Head of caudate nucleus (tissue), 42 donors: ENCODE data around the gene EXOSC5.

Experiments
- DNase-seq, 42 donors: peaks; one replicate each; pipeline versions ENCODE4 v3.0.0 to v3.0.0-alpha.2; 2020 to 2021; ENCODE audit warnings: mixed read lengths in 7 of 42
- intact Hi-C: fragments of 100-400 bp; cut with DNase I; formaldehyde crosslinking; loops from one replicate; pipeline ENCODE4 v1.15.0; 2022

The EXOSC5 gene

GRCh38 chr19:41428481-41428859 is 31.3 kb upstream of the EXOSC5 start:
- intact Hi-C loops, result no loop called here
- no peak for DNase-seq

- intact Hi-C loops, result no loop called here
- peak in 10 of 42 donors; percentile 15 to 57 (median 26) for DNase-seq
Measured at GRCh38 chr19:41427647-41428480, 30.7 kb upstream of the EXOSC5 start.

- intact Hi-C loops, result no loop called here
- DNase-seq, result peak in 5 of 42 donors; percentile 20 to 43 (median 27)
Measured at GRCh38 chr19:41426952-41427646, 29.9 kb upstream of the EXOSC5 start, which contains the start of gene B3GNT8. TSS of gene B3GNT8 (minus strand) at chr19:41427374. CDS start at chr19:41426778, 596 bp downstream.

GRCh38 chr19:41426116-41426841 is 29.1 kb upstream of the EXOSC5 start:
- DNase-seq, result no peak
- intact Hi-C loops, result no loop called here

- intact Hi-C loops, result no loop called here
- no peak for DNase-seq
Measured at GRCh38 chr19:41425174-41426115, 28.3 kb upstream of the EXOSC5 start.

- DNase-seq, result no peak
- intact Hi-C loops, result no loop called here
Measured at GRCh38 chr19:41424335-41425173, 27.4 kb upstream of the EXOSC5 start.

GRCh38 chr19:41422955-41423354 is 25.8 kb upstream of the EXOSC5 start:
- no peak for DNase-seq
- intact Hi-C loops, result no loop called here

- no peak for DNase-seq
- intact Hi-C loops, result no loop called here
Measured at GRCh38 chr19:41422456-41422855, 25.3 kb upstream of the EXOSC5 start.

- intact Hi-C loops, result no loop called here
- DNase-seq, result no peak
Measured at GRCh38 chr19:41421973-41422372, 24.8 kb upstream of the EXOSC5 start.

- intact Hi-C loops, result no loop called here
- no peak for DNase-seq
Measured at GRCh38 chr19:41421314-41421713, 24.2 kb upstream of the EXOSC5 start.

GRCh38 chr19:41420101-41420880 is 23.1 kb upstream of the EXOSC5 start:
- peak in 11 of 42 donors; percentile 19 to 55 (median 32) for DNase-seq
- intact Hi-C loops, result no loop called here

- no peak for DNase-seq
- intact Hi-C loops, result no loop called here
Measured at GRCh38 chr19:41416194-41416674, 19.1 kb upstream of the EXOSC5 start.

- no peak for DNase-seq
- intact Hi-C loops, result no loop called here
Measured at GRCh38 chr19:41415154-41415571, 18.0 kb upstream of the EXOSC5 start.

GRCh38 chr19:41414461-41414860 is 17.3 kb upstream of the EXOSC5 start:
- DNase-seq, result no peak

GRCh38 chr19:41413947-41414346 is 16.8 kb upstream of the EXOSC5 start:
- intact Hi-C loops, result no loop called here
- no peak for DNase-seq

More at GRCh38 chr19:41414461-41414860, 17.3 kb upstream of the EXOSC5 start:
- intact Hi-C loops, result no loop called here

- no peak for DNase-seq
- intact Hi-C loops, result no loop called here
Measured at GRCh38 chr19:41412953-41413352, 15.8 kb upstream of the EXOSC5 start.

GRCh38 chr19:41411968-41412265 is 14.8 kb upstream of the EXOSC5 start:
- peak in 40 of 42 donors; percentile 14 to 89 (median 67) for DNase-seq
- intact Hi-C loops, result no loop called here
